Regular cardiac myocyte (primary cell): ENCODE results near the gene FOXO1. TPM values are rescaled to one million over a fixed set of nuclear protein-coding genes. Genes with fewer than 3 reads are reported as not detected.

Source experiments
- total RNA-seq: library from RNA; depleted of rRNA; stranded (reverse); fragments of >200 nt; gene quantifications from 2 replicates; pipeline ENCODE4 v1.2.3, GENCODE V29; 2014

Gene FOXO1
- total RNA-seq, result 2.5 and 3.9 TPM in 2 replicates

DNA sequence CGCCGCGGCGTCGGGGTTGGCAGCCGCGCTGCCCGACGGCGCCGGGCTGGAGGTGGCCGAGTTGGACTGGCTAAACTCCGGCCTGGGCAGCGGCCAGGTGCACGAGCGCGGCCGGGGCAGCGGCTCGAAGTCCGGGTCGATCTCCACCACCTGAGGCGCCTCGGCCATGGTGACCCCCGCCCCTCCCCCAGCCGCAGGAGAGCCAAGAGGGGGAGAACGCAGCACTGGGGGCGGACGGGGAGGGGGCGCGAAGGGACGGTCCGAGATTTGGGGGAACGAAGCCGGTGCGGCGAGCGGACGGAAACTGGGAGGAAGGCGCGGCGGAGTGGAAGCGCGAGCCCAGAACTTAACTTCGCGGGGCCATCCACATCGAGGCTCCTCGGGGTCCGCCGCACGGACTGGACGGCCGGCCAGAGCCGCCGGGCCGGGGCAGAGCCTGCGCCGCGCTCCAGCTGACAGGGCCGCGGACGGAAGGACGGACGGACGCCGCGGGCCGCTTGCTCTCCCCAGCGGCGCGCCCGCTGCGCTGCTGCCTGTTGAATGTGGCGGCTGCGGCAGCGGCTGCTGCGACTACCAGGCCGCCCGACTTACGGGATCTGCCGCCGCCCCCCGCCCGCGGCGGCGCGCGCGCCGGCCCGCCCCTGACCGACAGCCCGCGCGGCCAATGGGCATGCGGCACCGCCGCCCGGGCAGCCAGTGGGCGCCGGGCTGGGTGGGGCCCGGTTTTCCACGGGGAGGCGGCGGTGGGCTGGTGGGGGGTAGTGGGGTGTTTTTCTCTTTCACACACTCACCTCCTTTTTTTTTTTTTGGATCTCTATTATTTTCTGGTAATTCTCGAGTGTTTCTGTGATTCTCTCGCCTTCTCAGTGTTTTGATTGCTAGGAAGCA lies at the start of gene FOXO1:
FOXO1 (minus strand) TSS at position 597 of the 888 bp plus-strand sequence; CDS start at position 168, 429 bp downstream.

Other genes starting within 250 kb of the FOXO1 start
- gene MRPS31, start 104.5 kb upstream of the FOXO1 start, total RNA-seq, result 15.5 and 20.3 TPM in 2 replicates
- gene SLC25A15, start 123.0 kb upstream of the FOXO1 start, total RNA-seq, result 18.9 and 38.3 TPM in 2 replicates